Keratinocyte (primary cell): Measurements from ENCODE around the gene RFPL4AL1. TPM values are rescaled to one million over a fixed set of nuclear protein-coding genes. Genes with fewer than 3 reads are reported as not detected.

ENCODE experiments used
- DNase-seq: peaks from one replicate; pipeline ENCODE4 v3.0.0-alpha.2; 2011; ENCODE audit warnings: low read depth, missing footprints, low spot score
- FAIRE-seq: peaks from 2 replicates; lab custom pipeline; 2011; peaks lifted over from hg19 to GRCh38; lab: Jason Lieb, UNC
- H2AFZ ChIP-seq: 2 replicates; pipeline ENCODE4 v1.6.0; 2012; ENCODE audit warnings: low read length, control low read depth, inconsistent platforms; ENCODE audit not compliant: control insufficient read depth
- H3K27ac ChIP-seq: 2 replicates; pipeline ENCODE4 v1.5.1; 2011; ENCODE audit warnings: low read length; ENCODE audit not compliant: control insufficient read depth, insufficient read depth
- H3K27me3 ChIP-seq: 3 replicates; pipeline ENCODE4 v1.6.0; 2011; ENCODE audit warnings: low read length; ENCODE audit not compliant: control insufficient read depth, insufficient read depth; ENCODE audit errors: extremely low read depth
- H3K36me3 ChIP-seq, 2 experiments: 2 replicates in 1 of 2; 3 replicates in 1 of 2; pipeline ENCODE4 v1.5.1; 2011; ENCODE audit warnings: low read length in 2 of 2, mild to moderate bottlenecking in 1 of 2; ENCODE audit not compliant: control insufficient read depth in 2 of 2, insufficient read depth in 2 of 2; ENCODE audit errors: extremely low read depth in 1 of 2
- H3K4me1 ChIP-seq: 3 replicates; pipeline ENCODE4 v1.5.1; 2011; ENCODE audit warnings: low read length; ENCODE audit not compliant: control insufficient read depth, insufficient read depth; ENCODE audit errors: extremely low read depth
- H3K4me2 ChIP-seq: 3 replicates; pipeline ENCODE4 v1.6.0; 2011; ENCODE audit warnings: low read depth, low read length; ENCODE audit not compliant: control insufficient read depth, insufficient read depth; ENCODE audit errors: extremely low read depth
- H3K4me3 ChIP-seq, 3 experiments: fragments of 200-600 bp in 1 of 3; sonication (generic) in 1 of 3; 2 replicates in 2 of 3; 3 replicates in 1 of 3; pipeline ENCODE4 v1.5.1; 2011 to 2016; ENCODE audit warnings: low read length in 3 of 3, mild to moderate bottlenecking in 3 of 3, control low read depth in 2 of 3, inconsistent platforms in 1 of 3, low read depth in 1 of 3, mixed read lengths in 1 of 3, mixed run types in 1 of 3, moderate library complexity in 1 of 3; ENCODE audit not compliant: control insufficient read depth in 2 of 3, insufficient read depth in 2 of 3; ENCODE audit errors: extremely low read depth in 1 of 3
- H3K79me2 ChIP-seq: 2 replicates; pipeline ENCODE4 v1.6.0; 2012; ENCODE audit warnings: low read length; ENCODE audit not compliant: control insufficient read depth, insufficient read depth
- H3K9ac ChIP-seq: 3 replicates; pipeline ENCODE4 v1.6.0; 2011; ENCODE audit warnings: low read length; ENCODE audit not compliant: control insufficient read depth, insufficient read depth; ENCODE audit errors: extremely low read depth
- H3K9me1 ChIP-seq: 3 replicates; pipeline ENCODE4 v1.6.0; 2011; ENCODE audit warnings: low read length; ENCODE audit not compliant: control insufficient read depth, insufficient read depth; ENCODE audit errors: extremely low read depth
- H3K9me3 ChIP-seq: 2 replicates; pipeline ENCODE4 v1.5.1; 2012; ENCODE audit warnings: low read depth, low read length; ENCODE audit not compliant: control insufficient read depth
- H4K20me1 ChIP-seq: 3 replicates; pipeline ENCODE4 v1.6.0; 2011; ENCODE audit warnings: low read length; ENCODE audit not compliant: control insufficient read depth, insufficient read depth; ENCODE audit errors: extremely low read depth
- CTCF ChIP-seq, 3 experiments: IDR thresholded peaks in 1 of 3; conservative IDR thresholded peaks in 1 of 3; optimal IDR thresholded peaks in 1 of 3; 2 replicates in 2 of 3; 3 replicates in 1 of 3; pipeline versions ENCODE3 to v1.5.1; 2011; ENCODE audit warnings: low read length in 3 of 3, mild to moderate bottlenecking in 3 of 3, moderate library complexity in 2 of 3, control low read depth in 1 of 3, inconsistent platforms in 1 of 3; ENCODE audit not compliant: insufficient read depth in 2 of 3; ENCODE audit errors: extremely low read depth in 1 of 3
- EZH2 ChIP-seq: IDR thresholded peaks from one replicate; pipeline ENCODE4 v1.6.1; 2012; ENCODE audit warnings: inconsistent platforms, mild to moderate bottlenecking, low read length, moderate library complexity
- dilution Hi-C: fragments of 300-500 bp; cut with MboI; formaldehyde crosslinking; loops from one replicate; pipeline ENCODE4 v1.7.0; 2020; ENCODE audit warnings: low sequenced_read_pairs; ENCODE audit not compliant: extremely low pct_ligation_motif_present
- polyA plus RNA-seq, 5 experiments: library from polyadenylated mRNA; depleted of rRNA in 3 of 5; stranded (reverse) in 3 of 5; stranded (forward) in 1 of 5; unstranded in 1 of 5; fragments of >200 nt; gene quantifications; 1 replicate in 1 of 5; 2 replicates in 3 of 5; 3 replicates in 1 of 5; pipeline versions ENCODE4 v1.2.1 to v1.2.3, GENCODE V29; 2011 to 2012; ENCODE audit warnings: missing spikeins in 2 of 5, low read depth in 1 of 5, low replicate concordance in 1 of 5

The RFPL4AL1 gene
- polyA plus RNA-seq, 1 donor (not counting 4 experiments of a cell fraction or from before 2014, with no cell fraction given): not detected

- no peaks in the 10 kb centered on the region for H3K4me1 ChIP-seq
- no peak overlapping the region for H3K9ac ChIP-seq
- no peaks in the 10 kb centered on the region for H3K27me3 ChIP-seq
- H3K9me1 ChIP-seq: no peaks in the 10 kb centered on the region
- no peak overlapping the region for H2AFZ ChIP-seq
- H4K20me1 ChIP-seq: no peaks in the 10 kb centered on the region
- no peak for FAIRE-seq
- H3K4me2 ChIP-seq: no peak overlapping the region
- no peaks in the 10 kb centered on the region for H3K36me3 ChIP-seq
- no peak overlapping the region for H3K4me3 ChIP-seq
- H3K9me3 ChIP-seq: peaks cover 4% of the 10 kb centered on the region
- H3K79me2 ChIP-seq: no peaks in the 10 kb centered on the region
- TF ChIP-seq EZH2 (no peak), CTCF (optimal IDR thresholded peaks at IDR 0.05 in 1 of 3, IDR thresholded peaks at IDR 0.05 in 1 of 3, conservative IDR thresholded peaks at IDR 0.05 in 1 of 3; ENCODE audit: extremely low read depth in 1 of 3, insufficient read depth in 2 of 3, low read length in 3 of 3) (no peak)
- dilution Hi-C loops: no loop called here
- no peak overlapping the region for H3K27ac ChIP-seq
- DNase-seq: no peak
Measured at GRCh38 chr19:55811340-55811739, 42.4 kb downstream of the RFPL4AL1 start.

GRCh38 chr19:55812449-55812848 is 43.5 kb downstream of the RFPL4AL1 start:
- H3K4me1 ChIP-seq: no peaks in the 10 kb centered on the region
- peaks cover 2% of the 10 kb centered on the region for H3K9me3 ChIP-seq
- DNase-seq: no peak
- no peaks in the 10 kb centered on the region for H3K79me2 ChIP-seq
- FAIRE-seq: no peak
- H3K27me3 ChIP-seq: no peaks in the 10 kb centered on the region
- H3K9me1 ChIP-seq: no peaks in the 10 kb centered on the region
- no peak for TF ChIP-seq CTCF (optimal IDR thresholded peaks at IDR 0.05 in 1 of 3, IDR thresholded peaks at IDR 0.05 in 1 of 3, conservative IDR thresholded peaks at IDR 0.05 in 1 of 3; ENCODE audit: extremely low read depth in 1 of 3, insufficient read depth in 2 of 3, low read length in 3 of 3)
- no peak for TF ChIP-seq EZH2
- H4K20me1 ChIP-seq: no peaks in the 10 kb centered on the region
- no peak overlapping the region for H3K4me2 ChIP-seq
- H3K9ac ChIP-seq: no peak overlapping the region
- no peak overlapping the region for H3K27ac ChIP-seq
- dilution Hi-C loops: no loop called here
- no peak overlapping the region for H2AFZ ChIP-seq
- no peaks in the 10 kb centered on the region for H3K36me3 ChIP-seq
- no peak overlapping the region for H3K4me3 ChIP-seq
